Stimulated activated naive CD8-positive, alpha-beta T cell treated with anti-CD3 and anti-CD28 coated beads, Interleukin-15, Interleukin-2, amounts not matched to agents 100 U/mL and 50 U/mL, for 24 hours (primary cell): Measurements from ENCODE around the gene CCDC6.
"Not testable (repeated sequence)": the region's sequence is repeated elsewhere in the genome, so short reads cannot be mapped to it uniquely, and the experiment has no call there.

Experiments used
- ATAC-seq: fragments of 150-1000 bp; cut with Tn5 transposase; one replicate; pipeline ENCODE4 v1.10.0; 2021
- DNase-seq: peaks from one replicate; pipeline ENCODE4 v3.0.0; 2021

CCDC6 gene

GRCh38 chr10:59880971-59881510, 25.3 kb downstream of the CCDC6 start:
- peak; percentile 93 for ATAC-seq
- peak; percentile 75 for DNase-seq

- no peak for ATAC-seq
- peak; percentile 17 for DNase-seq
Observed at GRCh38 chr10:59880019-59880717, 26.2 kb downstream of the CCDC6 start.

- ATAC-seq: peak; percentile 50
- no peak for DNase-seq
Observed at GRCh38 chr10:59879363-59879913, 26.9 kb downstream of the CCDC6 start.

- DNase-seq (no peak), ATAC-seq (no peak)
Observed at GRCh38 chr10:59878915-59879314, 27.4 kb downstream of the CCDC6 start.

- DNase-seq (no peak), ATAC-seq (no peak)
Observed at GRCh38 chr10:59878289-59878688, 28.1 kb downstream of the CCDC6 start.

- no peak for DNase-seq
- ATAC-seq: no peak
Observed at GRCh38 chr10:59877191-59877671, 29.1 kb downstream of the CCDC6 start.

GRCh38 chr10:59876695-59877094, 29.7 kb downstream of the CCDC6 start:
- DNase-seq (no peak), ATAC-seq (no peak)

- ATAC-seq, DNase-seq: not testable (repeated sequence)
Observed at GRCh38 chr10:59876208-59876607, 30.1 kb downstream of the CCDC6 start.

- ATAC-seq: no peak
- DNase-seq: no peak
Observed at GRCh38 chr10:59873896-59874295, 32.5 kb downstream of the CCDC6 start.

GRCh38 chr10:59872892-59873463, 33.4 kb downstream of the CCDC6 start:
- DNase-seq: no peak

GRCh38 chr10:59870152-59870551, 36.2 kb downstream of the CCDC6 start:
- no peak for DNase-seq
- ATAC-seq: peak; percentile 40

More at GRCh38 chr10:59872892-59873463, 33.4 kb downstream of the CCDC6 start:
- ATAC-seq: no peak

- DNase-seq: no peak
- no peak for ATAC-seq
Observed at GRCh38 chr10:59869594-59869940, 36.8 kb downstream of the CCDC6 start.

GRCh38 chr10:59868696-59869593, 37.4 kb downstream of the CCDC6 start:
- ATAC-seq (no peak), DNase-seq (no peak)

- no peak for ATAC-seq
- DNase-seq: no peak
Observed at GRCh38 chr10:59867590-59867989, 38.8 kb downstream of the CCDC6 start.

GRCh38 chr10:59865101-59865500, 41.3 kb downstream of the CCDC6 start:
- DNase-seq (no peak), ATAC-seq (no peak)

GRCh38 chr10:59864141-59864962, 42.0 kb downstream of the CCDC6 start:
- peak; percentile 86 for ATAC-seq
- no peak for DNase-seq

- ATAC-seq (no peak), DNase-seq (no peak)
Observed at GRCh38 chr10:59859570-59859969, 46.8 kb downstream of the CCDC6 start.

- ATAC-seq: no peak
Observed at GRCh38 chr10:59857921-59858320, 48.4 kb downstream of the CCDC6 start.

GRCh38 chr10:59857049-59857448, 49.3 kb downstream of the CCDC6 start:
- ATAC-seq (no peak), DNase-seq (no peak)

More at GRCh38 chr10:59857921-59858320, 48.4 kb downstream of the CCDC6 start:
- no peak for DNase-seq

- ATAC-seq (no peak), DNase-seq (no peak)
Observed at GRCh38 chr10:59856104-59856503, 50.3 kb downstream of the CCDC6 start.

- ATAC-seq (no peak), DNase-seq (no peak)
Observed at GRCh38 chr10:59854571-59854970, 51.8 kb downstream of the CCDC6 start.
